ENCODE data around the gene DDX21.

DNA sequence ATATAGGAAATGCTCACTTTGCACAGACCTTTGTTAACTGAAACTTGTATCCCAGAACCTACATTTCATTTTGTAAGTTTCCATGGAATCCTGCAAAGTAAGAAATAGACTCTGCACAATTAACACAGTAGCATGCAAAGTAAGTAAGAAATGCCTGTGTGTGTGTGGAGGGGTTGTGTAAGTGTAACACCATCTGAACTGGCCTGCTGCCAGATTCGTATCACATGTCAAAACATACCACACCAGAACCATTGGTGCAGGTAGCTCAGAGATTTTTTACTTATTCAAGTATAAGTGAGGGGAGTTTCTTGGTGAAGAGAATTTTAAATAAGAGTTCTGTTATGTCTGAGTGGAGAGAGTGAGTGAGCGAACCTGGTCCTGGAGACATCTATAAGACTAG, 17.9 kb upstream of the DDX21 start:
- TF ChIP-seq, protein P1, sequence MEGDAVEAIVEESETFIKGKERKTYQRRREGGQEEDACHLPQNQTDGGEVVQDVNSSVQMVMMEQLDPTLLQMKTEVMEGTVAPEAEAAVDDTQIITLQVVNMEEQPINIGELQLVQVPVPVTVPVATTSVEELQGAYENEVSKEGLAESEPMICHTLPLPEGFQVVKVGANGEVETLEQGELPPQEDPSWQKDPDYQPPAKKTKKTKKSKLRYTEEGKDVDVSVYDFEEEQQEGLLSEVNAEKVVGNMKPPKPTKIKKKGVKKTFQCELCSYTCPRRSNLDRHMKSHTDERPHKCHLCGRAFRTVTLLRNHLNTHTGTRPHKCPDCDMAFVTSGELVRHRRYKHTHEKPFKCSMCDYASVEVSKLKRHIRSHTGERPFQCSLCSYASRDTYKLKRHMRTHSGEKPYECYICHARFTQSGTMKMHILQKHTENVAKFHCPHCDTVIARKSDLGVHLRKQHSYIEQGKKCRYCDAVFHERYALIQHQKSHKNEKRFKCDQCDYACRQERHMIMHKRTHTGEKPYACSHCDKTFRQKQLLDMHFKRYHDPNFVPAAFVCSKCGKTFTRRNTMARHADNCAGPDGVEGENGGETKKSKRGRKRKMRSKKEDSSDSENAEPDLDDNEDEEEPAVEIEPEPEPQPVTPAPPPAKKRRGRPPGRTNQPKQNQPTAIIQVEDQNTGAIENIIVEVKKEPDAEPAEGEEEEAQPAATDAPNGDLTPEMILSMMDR (IDR thresholded peaks at IDR 0.05): no peak
- no peak for TF ChIP-seq POLR2A (IDR thresholded peaks at IDR 0.05)
